Osteoblast (primary cell): ENCODE results near the gene CHD3. TPM values are rescaled to one million over a fixed set of nuclear protein-coding genes. Genes with fewer than 3 reads are reported as not detected.

ENCODE experiments used
- DNase-seq: peaks from one replicate; pipeline ENCODE4 v3.0.0; 2011; ENCODE audit warnings: low spot score, mixed read lengths; ENCODE audit not compliant: insufficient read length; ENCODE audit errors: missing footprints
- H2AFZ ChIP-seq: 2 replicates; pipeline ENCODE4 v1.6.0; 2011; ENCODE audit warnings: mild to moderate bottlenecking, low read length
- H3K27ac ChIP-seq: 2 replicates; pipeline ENCODE4 v1.5.1; 2011; ENCODE audit warnings: mild to moderate bottlenecking, low read depth, low read length, moderate library complexity
- H3K27me3 ChIP-seq: 2 replicates; pipeline ENCODE4 v1.6.0; 2012; ENCODE audit warnings: mild to moderate bottlenecking, control low read depth, inconsistent platforms, low read length, moderate library complexity; ENCODE audit not compliant: insufficient read depth
- H3K36me3 ChIP-seq: 2 replicates; pipeline ENCODE4 v1.5.1; 2011; ENCODE audit warnings: mild to moderate bottlenecking, low read length, control low read depth, moderate library complexity; ENCODE audit not compliant: insufficient read depth
- H3K4me1 ChIP-seq: 2 replicates; pipeline ENCODE4 v1.5.1; 2011; ENCODE audit warnings: mild to moderate bottlenecking, low read length, control low read depth, moderate library complexity; ENCODE audit not compliant: insufficient read depth
- H3K4me2 ChIP-seq: 2 replicates; pipeline ENCODE4 v1.6.0; 2011; ENCODE audit warnings: mild to moderate bottlenecking, low read length; ENCODE audit not compliant: insufficient read depth
- H3K4me3 ChIP-seq: fragments of 200-600 bp; sonication (generic); 3 replicates; pipeline ENCODE4 v1.5.1; 2012; ENCODE audit warnings: mild to moderate bottlenecking, low read length, inconsistent platforms; ENCODE audit not compliant: insufficient read depth
- H3K79me2 ChIP-seq: 2 replicates; pipeline ENCODE4 v1.6.0; 2012; ENCODE audit warnings: mild to moderate bottlenecking, low read length, control low read depth, inconsistent platforms; ENCODE audit not compliant: insufficient read depth
- H3K9me3 ChIP-seq: 2 replicates; pipeline ENCODE4 v1.5.1; 2011; ENCODE audit warnings: low read depth, low read length, control low read depth
- H4K20me1 ChIP-seq: 2 replicates; pipeline ENCODE4 v1.6.0; 2012; ENCODE audit warnings: mild to moderate bottlenecking, low read length, control low read depth; ENCODE audit not compliant: insufficient read depth
- total RNA-seq: library from RNA; depleted of rRNA; stranded (reverse); fragments of >200 nt; gene quantifications from 2 replicates; pipeline ENCODE4 v1.2.3, GENCODE V29; 2012
- TF ChIP-seq, protein P1 (sequence below): IDR thresholded peaks from 2 replicates; pipeline ENCODE4 v1.5.1; 2011; ENCODE audit warnings: mild to moderate bottlenecking, low read depth, low read length, moderate library complexity; ENCODE audit errors: extremely low read depth

Gene CHD3
- total RNA-seq, 1 donor, result 97.0 TPM

- DNase-seq, result peak; percentile 88
- H4K20me1 ChIP-seq, result peaks cover 2% of the 10 kb centered on the region
- peak overlapping the region; percentile 99 for H3K4me3 ChIP-seq
- H3K27me3 ChIP-seq, result no peaks in the 10 kb centered on the region
- H3K27ac ChIP-seq, result peak overlapping the region; percentile 89
- H3K4me2 ChIP-seq, result peak overlapping the region; percentile 99
- H3K4me1 ChIP-seq, result peaks cover 32% of the 10 kb centered on the region
- TF ChIP-seq, protein P1, sequence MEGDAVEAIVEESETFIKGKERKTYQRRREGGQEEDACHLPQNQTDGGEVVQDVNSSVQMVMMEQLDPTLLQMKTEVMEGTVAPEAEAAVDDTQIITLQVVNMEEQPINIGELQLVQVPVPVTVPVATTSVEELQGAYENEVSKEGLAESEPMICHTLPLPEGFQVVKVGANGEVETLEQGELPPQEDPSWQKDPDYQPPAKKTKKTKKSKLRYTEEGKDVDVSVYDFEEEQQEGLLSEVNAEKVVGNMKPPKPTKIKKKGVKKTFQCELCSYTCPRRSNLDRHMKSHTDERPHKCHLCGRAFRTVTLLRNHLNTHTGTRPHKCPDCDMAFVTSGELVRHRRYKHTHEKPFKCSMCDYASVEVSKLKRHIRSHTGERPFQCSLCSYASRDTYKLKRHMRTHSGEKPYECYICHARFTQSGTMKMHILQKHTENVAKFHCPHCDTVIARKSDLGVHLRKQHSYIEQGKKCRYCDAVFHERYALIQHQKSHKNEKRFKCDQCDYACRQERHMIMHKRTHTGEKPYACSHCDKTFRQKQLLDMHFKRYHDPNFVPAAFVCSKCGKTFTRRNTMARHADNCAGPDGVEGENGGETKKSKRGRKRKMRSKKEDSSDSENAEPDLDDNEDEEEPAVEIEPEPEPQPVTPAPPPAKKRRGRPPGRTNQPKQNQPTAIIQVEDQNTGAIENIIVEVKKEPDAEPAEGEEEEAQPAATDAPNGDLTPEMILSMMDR, result no peak
- peaks cover 54% of the 10 kb centered on the region for H3K79me2 ChIP-seq
- peaks cover 26% of the 10 kb centered on the region for H3K36me3 ChIP-seq
- H3K9me3 ChIP-seq, result no peaks in the 10 kb centered on the region
- peak overlapping the region; percentile 100 for H2AFZ ChIP-seq
Measured at GRCh38 chr17:7932483-7932891, 43.9 kb downstream of the CHD3 start.

- H3K27ac ChIP-seq, result peak overlapping the region; percentile 89
- peaks cover 27% of the 10 kb centered on the region for H3K36me3 ChIP-seq
- H4K20me1 ChIP-seq, result peaks cover 2% of the 10 kb centered on the region
- no peaks in the 10 kb centered on the region for H3K27me3 ChIP-seq
- TF ChIP-seq, protein P1, result peak; percentile 26
- peak overlapping the region; percentile 100 for H2AFZ ChIP-seq
- peak overlapping the region; percentile 99 for H3K4me2 ChIP-seq
- peaks cover 32% of the 10 kb centered on the region for H3K4me1 ChIP-seq
- peak overlapping the region; percentile 99 for H3K4me3 ChIP-seq
- DNase-seq, result peak; percentile 95
- peaks cover 54% of the 10 kb centered on the region for H3K79me2 ChIP-seq
- no peaks in the 10 kb centered on the region for H3K9me3 ChIP-seq
Measured at GRCh38 chr17:7932949-7933348, 44.4 kb downstream of the CHD3 start.

DNA sequence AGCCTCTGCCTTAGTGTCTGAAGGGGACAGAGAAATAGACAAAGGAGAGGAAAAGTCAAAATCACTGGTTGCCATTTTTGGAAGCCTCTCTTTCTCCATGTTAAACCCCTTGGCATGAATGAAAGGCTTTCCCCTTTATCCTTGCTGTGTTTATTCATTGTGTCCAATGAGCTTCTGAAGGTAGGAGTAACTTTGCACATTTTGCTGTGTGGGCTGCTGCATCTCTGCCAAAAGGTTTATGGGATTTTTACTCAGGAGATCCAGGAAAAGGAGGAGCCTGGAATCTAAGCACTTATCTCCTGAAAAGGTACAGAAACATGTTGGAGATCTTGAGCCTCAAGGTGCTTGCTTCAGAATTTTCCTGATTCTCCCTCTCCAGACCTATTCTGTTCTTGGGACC is 47.3 kb downstream of the CHD3 start:
- DNase-seq, result no peak
- Histone ChIP-seq H4K20me1 (peaks cover 2% of the 10 kb centered on the region), H3K79me2 (peaks cover 49% of the 10 kb centered on the region), H3K36me3 (peaks cover 52% of the 10 kb centered on the region), H3K27ac (no peak overlapping the region), H3K4me1 (peaks cover 27% of the 10 kb centered on the region), H3K4me2 (no peak overlapping the region), H3K4me3 (no peak overlapping the region), H3K27me3 (no peaks in the 10 kb centered on the region), H2AFZ (no peak overlapping the region), H3K9me3 (no peaks in the 10 kb centered on the region)
- TF ChIP-seq, protein P1, result no peak

- no peaks in the 10 kb centered on the region for H3K4me1 ChIP-seq
- no peak overlapping the region for H2AFZ ChIP-seq
- H3K27me3 ChIP-seq, result no peaks in the 10 kb centered on the region
- TF ChIP-seq, protein P1, result no peak
- H3K36me3 ChIP-seq, result peaks cover 65% of the 10 kb centered on the region
- H3K4me3 ChIP-seq, result no peak overlapping the region
- no peak for DNase-seq
- H3K4me2 ChIP-seq, result no peak overlapping the region
- no peaks in the 10 kb centered on the region for H4K20me1 ChIP-seq
- H3K27ac ChIP-seq, result no peak overlapping the region
- H3K79me2 ChIP-seq, result peaks cover 10% of the 10 kb centered on the region
- no peaks in the 10 kb centered on the region for H3K9me3 ChIP-seq
Measured at GRCh38 chr17:7940034-7940433, 51.4 kb downstream of the CHD3 start.
